Superior temporal gyrus (tissue), 1 donor: ENCODE results near the gene YEATS4.

ENCODE experiments used
- DNase-seq: peaks from one replicate; pipeline ENCODE4 v3.0.0-alpha.2; 2016; ENCODE audit errors: extremely low spot score

YEATS4 gene

DNA sequence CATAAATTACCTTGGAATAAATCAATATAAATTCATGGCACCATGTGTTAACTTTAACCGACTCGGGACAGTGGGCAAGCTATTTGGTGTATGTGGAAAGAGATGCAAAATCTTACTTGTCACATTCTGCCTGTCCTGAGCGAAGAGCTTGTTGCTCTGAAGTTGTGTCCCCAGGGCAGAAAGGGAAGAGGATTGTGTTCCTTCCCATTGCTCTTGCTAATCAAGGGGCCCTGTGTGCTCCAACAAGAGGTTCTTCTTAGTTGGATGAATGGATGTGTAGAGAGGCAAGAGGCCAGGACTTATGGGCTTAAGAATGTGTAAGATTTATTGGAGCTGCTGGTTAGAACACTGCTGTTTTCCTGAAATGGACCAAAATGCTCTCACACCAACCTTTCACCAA is 74.1 kb downstream of the YEATS4 start:
- no peak for DNase-seq

DNA sequence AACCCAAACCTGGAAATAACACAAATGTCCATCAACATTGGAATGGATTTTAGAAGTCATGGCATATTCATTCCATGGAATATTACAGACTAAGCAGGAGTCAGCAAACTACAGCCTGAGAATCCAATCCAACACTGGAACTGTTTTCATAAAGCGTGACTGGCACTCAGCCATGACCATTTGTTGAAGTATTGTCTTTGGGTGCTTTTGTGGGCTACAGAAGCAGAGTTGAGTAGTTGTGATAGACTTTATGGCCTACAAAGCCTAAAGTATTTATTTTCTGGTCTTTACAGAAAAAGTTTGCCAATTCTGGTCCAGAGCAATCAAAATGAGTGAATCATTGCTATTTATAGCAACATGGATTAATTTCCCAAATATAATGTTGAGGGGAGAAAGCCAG is 76.1 kb downstream of the YEATS4 start:
- no peak for DNase-seq

DNA sequence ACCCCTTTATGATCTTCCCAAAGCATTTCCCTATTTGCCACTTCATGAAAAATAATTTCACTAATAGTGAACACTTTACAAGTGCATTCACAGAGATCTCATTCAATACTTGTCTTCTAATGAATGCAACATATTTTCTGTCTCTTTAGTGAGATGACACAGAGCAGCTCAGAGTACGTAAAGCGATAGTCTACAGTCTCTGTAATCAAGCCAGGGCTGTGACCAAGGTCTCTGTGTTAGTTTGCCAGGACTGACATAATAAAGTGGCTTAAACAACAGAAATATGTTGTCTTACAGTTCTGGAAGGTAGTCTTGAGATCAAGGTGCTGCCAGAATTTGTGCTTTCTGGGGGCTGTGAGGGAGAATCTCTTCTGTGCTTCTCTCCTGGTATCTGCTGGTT is 77.5 kb downstream of the YEATS4 start:
- no peak for DNase-seq

DNA sequence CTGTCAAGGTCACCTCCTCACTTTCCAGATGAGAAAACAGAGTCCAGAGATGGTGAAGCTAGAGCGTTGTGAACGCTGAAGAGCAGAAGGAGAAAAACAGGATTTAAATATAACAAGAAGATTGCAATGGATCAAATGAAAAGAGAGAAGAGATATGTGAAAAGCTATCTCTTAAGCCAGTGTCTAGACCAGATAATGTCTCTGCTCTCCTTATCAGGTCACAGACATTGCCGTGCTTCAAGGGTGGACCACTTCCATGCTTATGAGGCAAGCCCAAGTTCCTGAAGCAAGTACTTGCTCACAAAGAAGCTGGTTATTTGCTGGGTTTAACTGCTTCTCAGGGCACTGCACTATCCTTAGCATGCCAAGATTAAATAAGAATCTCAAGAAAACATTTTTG is 79.0 kb downstream of the YEATS4 start:
- no peak for DNase-seq

DNA sequence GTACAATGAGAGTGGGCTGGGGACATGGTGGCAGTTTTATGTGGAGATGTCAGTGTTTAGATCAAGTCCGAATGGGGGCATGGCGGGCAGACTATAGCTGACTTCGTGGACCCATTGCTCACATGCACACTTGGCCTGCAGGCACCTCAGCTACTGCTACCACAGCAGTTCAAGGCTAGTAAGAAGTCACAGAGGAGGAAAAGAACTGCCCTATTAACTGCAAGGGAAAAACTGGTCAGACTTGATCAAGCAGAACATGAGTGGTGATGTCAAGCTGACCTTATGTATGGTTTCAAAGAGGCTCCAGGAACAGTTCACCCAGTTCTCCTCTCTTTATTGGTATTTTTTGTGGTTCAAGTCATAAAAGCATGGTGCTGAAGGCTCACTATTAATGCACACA is 80.5 kb downstream of the YEATS4 start:
- no peak for DNase-seq
